K562 (cell line): Measurements from ENCODE around the gene CHST14. TPM values are rescaled to one million over a fixed set of nuclear protein-coding genes. Genes with fewer than 3 reads are reported as not detected.

Source experiments
- ATAC-seq: fragments of 200-7000 bp; cut with Tn5 transposase; 3 replicates; pipeline ENCODE4 v1.9.1; 2020; ENCODE audit warnings: moderate library complexity
- BruUV-seq: library from RNA; stranded (reverse); fragments of 400-500 nt; replicated peaks from 2 replicates; lab custom pipeline; 2021; lab: Mats Ljungman, UMichigan
- CTCF ChIA-PET: fragments of 300-600 bp; formaldehyde crosslinking; extraction: SDS; loops from one replicate; lab custom pipeline; 2021; ENCODE audit warnings: low intra/inter-chr PET ratio; lab: Yijun Ruan, JAX
- POLR2A ChIA-PET: fragments of 300-600, 350-650 bp; sonication (Branson Sonifier 250); formaldehyde crosslinking; extraction: SDS; loops from one replicate; lab custom pipeline; 2021; ENCODE audit warnings: antibody characterized with exemption, inconsistent platforms; lab: Yijun Ruan, JAX
- DNase-seq, 4 experiments: peaks; one replicate each; pipeline versions ENCODE4 v3.0.0 to v3.0.0-alpha.2; 2011 to 2018; ENCODE audit warnings: low spot score in 3 of 4, mixed read lengths in 3 of 4; ENCODE audit errors: extremely low read depth in 1 of 4
- FAIRE-seq: peaks from 2 replicates; lab custom pipeline; 2011; peaks lifted over from hg19 to GRCh38; lab: Jason Lieb, UNC
- H2AFZ ChIP-seq: 2 replicates; pipeline ENCODE4 v1.6.0; 2011; ENCODE audit warnings: low read depth, low read length, control low read depth, inconsistent platforms
- H3K27ac ChIP-seq: fragments of 200-600 bp; 3 replicates; pipeline ENCODE4 v1.8.0; 2011; ENCODE audit warnings: low read depth, mild to moderate bottlenecking, control low read depth, inconsistent platforms, low read length, moderate library complexity, mixed read lengths; ENCODE audit errors: extremely low read depth
- H3K27me3 ChIP-seq, 2 experiments: fragments of 300-600 bp in 1 of 2; 2 replicates in 1 of 2; 3 replicates in 1 of 2; pipeline versions ENCODE4 v1.6.0 to v1.8.0; 2011; ENCODE audit warnings: inconsistent platforms in 2 of 2, low read length in 2 of 2, mild to moderate bottlenecking in 1 of 2, mixed read lengths in 1 of 2, moderate library complexity in 1 of 2; ENCODE audit not compliant: control insufficient read depth in 2 of 2, insufficient read depth in 2 of 2
- H3K36me3 ChIP-seq: fragments of 300-600 bp; 3 replicates; pipeline ENCODE4 v1.8.0; 2011; ENCODE audit warnings: mild to moderate bottlenecking, low read length, inconsistent platforms; ENCODE audit not compliant: control insufficient read depth, insufficient read depth
- H3K4me1 ChIP-seq, 2 experiments: fragments of 200-600 bp in 1 of 2; replicated peaks in 1 of 2; 2 replicates in 1 of 2; 3 replicates in 1 of 2; pipeline versions ENCODE4 v1.5.1 to v1.8.0; 2011; ENCODE audit warnings: inconsistent platforms in 2 of 2, low read length in 2 of 2, mild to moderate bottlenecking in 1 of 2, mixed read lengths in 1 of 2, moderate library complexity in 1 of 2; ENCODE audit not compliant: control insufficient read depth in 2 of 2, insufficient read depth in 2 of 2
- H3K4me2 ChIP-seq: 2 replicates; pipeline ENCODE4 v1.6.1; 2011; ENCODE audit warnings: low read length, control low read depth, inconsistent platforms, mixed read lengths; ENCODE audit not compliant: insufficient read depth
- H3K4me3 ChIP-seq: fragments of 200-600 bp; sonication (generic), shearing (Covaris generic); 2 replicates; pipeline ENCODE4 v1.5.1; 2016; ENCODE audit warnings: control low read depth, inconsistent platforms
- H3K79me2 ChIP-seq: fragments of 200-600 bp; 3 replicates; pipeline ENCODE4 v1.8.0; 2011; ENCODE audit warnings: low read length, inconsistent platforms; ENCODE audit not compliant: control insufficient read depth, insufficient read depth
- H3K9ac ChIP-seq, 2 experiments: 2 replicates each; pipeline versions ENCODE4 v1.6.0 to v1.6.1; 2011; ENCODE audit warnings: low read depth in 2 of 2, low read length in 2 of 2, control low read depth in 1 of 2, inconsistent platforms in 1 of 2, mild to moderate bottlenecking in 1 of 2, mixed read lengths in 1 of 2; ENCODE audit not compliant: insufficient read depth in 1 of 2
- H3K9me1 ChIP-seq: one replicate; pipeline ENCODE4 v1.6.0; 2011; ENCODE audit warnings: inconsistent platforms, mild to moderate bottlenecking, low read length, moderate library complexity; ENCODE audit not compliant: control insufficient read depth, insufficient read depth
- H3K9me3 ChIP-seq: replicated peaks from 2 replicates; pipeline ENCODE4 v1.5.1; 2011; ENCODE audit warnings: low read depth, low read length, inconsistent platforms; ENCODE audit not compliant: control insufficient read depth, insufficient read depth
- H4K20me1 ChIP-seq: replicated peaks from 2 replicates; pipeline ENCODE4 v1.6.1; 2011; ENCODE audit warnings: low read length, inconsistent platforms, mixed read lengths; ENCODE audit not compliant: control insufficient read depth, insufficient read depth
- CXXC5 ChIP-seq: fragments of 250-450 bp; sonication (Bioruptor Pico); IDR thresholded peaks from 2 replicates; pipeline ENCODE4 v1.8.0; 2022; ENCODE audit warnings: inconsistent platforms, mild to moderate bottlenecking, moderate library complexity
- EGR1 ChIP-seq: fragments of 450-650 bp; conservative IDR thresholded peaks from 2 replicates; pipeline ENCODE4 v1.6.1; 2017; ENCODE audit warnings: mild to moderate bottlenecking
- HINFP ChIP-seq: fragments of 450-650 bp; conservative IDR thresholded peaks from 2 replicates; pipeline ENCODE4 v1.6.1; 2016; ENCODE audit warnings: missing genetic modification characterization, low read depth, mild to moderate bottlenecking, control low read depth, missing compliant biosample characterization
- HMGN3 ChIP-seq: IDR thresholded peaks from 2 replicates; pipeline ENCODE4 v1.6.1; 2011; ENCODE audit warnings: borderline replicate concordance, low read depth, mild to moderate bottlenecking, mixed read lengths, low read length; ENCODE audit not compliant: insufficient read length; ENCODE audit errors: extremely low read depth
- L3MBTL2 ChIP-seq: fragments of 450-650 bp; IDR thresholded peaks from 2 replicates; pipeline ENCODE4 v1.6.1; 2016; ENCODE audit warnings: mild to moderate bottlenecking, moderate library complexity
- MAZ ChIP-seq, 2 experiments: fragments of 450-650 bp in 1 of 2; sonication (generic) in 1 of 2; formaldehyde crosslinking; IDR thresholded peaks in 1 of 2; conservative IDR thresholded peaks in 1 of 2; 2 replicates each; pipeline versions ENCODE4 v1.4.0 to v1.5.0; 2020; ENCODE audit warnings: mild to moderate bottlenecking in 1 of 2, missing genetic modification reagents in 1 of 2
- MYC ChIP-seq, 2 experiments: fragments of 250-450 bp in 1 of 2; sonication (Bioruptor Pico) in 1 of 2; IDR thresholded peaks; 2 replicates each; pipeline versions ENCODE4 v1.5.1 to v1.6.1; 2012 to 2021; ENCODE audit warnings: low read depth in 2 of 2, borderline replicate concordance in 1 of 2, improper control_type of control experiment in 1 of 2, low read length in 1 of 2, mild to moderate bottlenecking in 1 of 2, moderate library complexity in 1 of 2
- NFRKB ChIP-seq: fragments of 450-650 bp; IDR thresholded peaks from 2 replicates; pipeline ENCODE4 v1.6.1; 2016; ENCODE audit warnings: low read depth
- PCBP1 ChIP-seq: fragments of 200-400 bp; formaldehyde crosslinking; IDR thresholded peaks from 2 replicates; pipeline ENCODE4 v1.6.1; 2018; ENCODE audit warnings: mild to moderate bottlenecking, low read depth, low read length; ENCODE audit not compliant: poor library complexity, severe bottlenecking
- POLR2G ChIP-seq: fragments of 200-400 bp; formaldehyde crosslinking; IDR thresholded peaks from 2 replicates; pipeline ENCODE4 v1.6.1; 2017; ENCODE audit warnings: low read depth, mild to moderate bottlenecking, antibody characterized with exemption, low read length, moderate library complexity
- POLR3G ChIP-seq: IDR thresholded peaks from 2 replicates; pipeline ENCODE4 v1.6.1; 2011; ENCODE audit not compliant: insufficient read length, insufficient replicate concordance; ENCODE audit errors: extremely low read depth
- RBBP5 ChIP-seq: fragments of 200-600 bp; sonication (generic); IDR thresholded peaks from 2 replicates; pipeline ENCODE4 v1.6.1; 2012; ENCODE audit warnings: borderline replicate concordance, mild to moderate bottlenecking, low read length, control low read depth, inconsistent platforms; ENCODE audit not compliant: insufficient read depth, poor library complexity, severe bottlenecking
- RBM22 ChIP-seq: fragments of 200-400 bp; formaldehyde crosslinking; IDR thresholded peaks from 2 replicates; pipeline ENCODE4 v1.6.1; 2018; ENCODE audit warnings: low read length, low read depth; ENCODE audit not compliant: poor library complexity, severe bottlenecking
- SAP30 ChIP-seq: fragments of 200-600 bp; sonication (generic); IDR thresholded peaks from 2 replicates; pipeline ENCODE4 v1.6.1; 2012; ENCODE audit warnings: borderline replicate concordance, low read depth, mild to moderate bottlenecking, moderate library complexity, low read length, control low read depth, inconsistent platforms; ENCODE audit not compliant: insufficient read depth, poor library complexity, severe bottlenecking
- U2AF1 ChIP-seq: fragments of 200-400 bp; formaldehyde crosslinking; optimal IDR thresholded peaks from 2 replicates; pipeline ENCODE3; 2017; ENCODE audit warnings: mild to moderate bottlenecking, low read depth, low read length, moderate library complexity
- ZFX ChIP-seq: sonication (generic); formaldehyde crosslinking; IDR thresholded peaks from 2 replicates; pipeline ENCODE4 v1.8.0; 2022; ENCODE audit warnings: mild to moderate bottlenecking, missing genetic modification reagents, moderate library complexity
- ZNF699 ChIP-seq: fragments of 250-450 bp; sonication (Bioruptor Pico); IDR thresholded peaks from 2 replicates; pipeline ENCODE4 v1.8.0; 2021; ENCODE audit warnings: mild to moderate bottlenecking, moderate library complexity; ENCODE audit not compliant: insufficient replicate concordance
- WGBS: fragments of 100-300 bp; shearing (Covaris generic); methylation state at CpG from one replicate; pipeline ENCODE4 v1.1.6; 2016; ENCODE audit warnings: low coverage, mixed read lengths; ENCODE audit not compliant: insufficient coverage; ENCODE audit errors: missing lambda C conversion rate; 5-methylcytosine and 5-hydroxymethylcytosine counted together
- in situ Hi-C: fragments of 300-500 bp; cut with MboI; formaldehyde crosslinking; loops from 4 replicates; pipeline ENCODE4 v1.15.0; 2018; ENCODE audit warnings: inconsistent platforms, mixed read lengths
- intact Hi-C: fragments of 100-400 bp; cut with micrococcal nuclease; formaldehyde crosslinking; loops from 2 replicates; pipeline ENCODE4 v1.14.2; 2022
- polyA plus RNA-seq, 8 experiments: library from polyadenylated mRNA; depleted of rRNA in 4 of 8; stranded (reverse) in 5 of 8; unstranded in 3 of 8; fragments of >200 nt; fragmentation: Nextera tagmentation in 2 of 8; fragmentation: Illumina TruSeq in 1 of 8; extraction: Ambion mirVana in 2 of 8; extraction: Trizol in 1 of 8; gene quantifications; 2 replicates each; pipeline versions ENCODE4 v1.2.1 to v1.2.3, GENCODE V29; 2011 to 2014; ENCODE audit warnings: inconsistent platforms in 1 of 8, missing spikeins in 1 of 8
- total RNA-seq, 7 experiments: library from RNA; depleted of rRNA in 6 of 7; stranded (reverse); fragments of >200 nt in 6 of 7; fragmentation: Illumina TruSeq in 2 of 7; extraction: Trizol in 2 of 7; gene quantifications; 2 replicates each; pipeline versions ENCODE4 v1.2.1 to v1.2.3, GENCODE V29; 2011 to 2021; ENCODE audit warnings: low replicate concordance in 1 of 7

CHST14 gene
- total and polyA plus RNA-seq, 9 of the 15 experiments (the other 6 are each of a cell fraction or from before 2014, with no cell fraction given), result 1.6 to 12.1 (median 4.5) TPM

DNA sequence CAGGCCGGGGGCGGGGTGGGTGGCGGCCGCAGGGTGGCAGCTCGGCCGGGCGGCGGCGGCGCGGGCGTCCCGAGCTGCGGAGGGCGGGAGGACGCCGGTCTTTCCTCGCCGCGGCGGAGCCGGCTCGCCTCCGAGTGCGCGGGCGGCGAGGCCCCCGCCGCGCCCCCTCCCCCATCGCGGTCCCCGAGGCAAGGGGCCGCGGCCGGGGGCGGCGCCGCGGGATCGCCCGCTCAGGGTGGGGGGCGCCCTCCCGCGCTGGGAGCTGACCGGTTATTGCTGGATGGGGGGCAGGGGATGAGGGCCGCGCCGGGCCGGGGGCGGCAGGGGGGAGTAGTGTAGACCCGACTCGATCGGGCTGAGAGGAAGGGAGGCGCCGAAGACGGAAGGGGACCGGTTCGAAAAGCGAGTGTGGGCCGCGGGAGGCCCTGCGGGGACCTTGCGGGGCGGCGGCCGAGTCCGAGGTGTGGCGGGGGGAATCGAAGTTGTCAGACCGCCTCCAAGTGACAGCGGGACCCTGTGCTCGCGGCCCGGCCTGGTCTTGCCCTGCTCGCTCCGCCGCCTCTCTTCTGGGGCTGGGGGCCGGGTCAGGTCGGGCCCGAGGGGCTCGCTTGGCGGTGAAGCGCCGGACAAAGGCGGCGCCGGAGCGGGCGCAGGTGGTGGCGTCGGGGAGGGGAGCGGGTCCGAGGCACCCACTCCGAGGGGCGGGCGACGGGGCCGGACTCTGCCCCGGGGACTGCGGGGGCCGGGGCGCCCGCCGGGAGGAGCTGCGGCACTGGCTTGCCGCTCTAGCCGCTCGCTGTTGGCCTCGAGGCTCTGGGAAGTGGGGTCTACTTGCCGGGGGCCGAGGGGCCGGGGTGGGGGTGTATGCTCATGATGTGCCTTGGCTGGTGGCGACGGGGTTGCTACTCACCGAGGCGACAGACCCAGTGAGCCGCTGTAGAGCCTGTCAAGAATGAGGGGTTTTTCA is 28.9 kb upstream of the CHST14 start:
- peaks cover 82% of the 10 kb centered on the region for H3K79me2 ChIP-seq
- H3K9ac ChIP-seq, result peak overlapping the region; percentile 66 to 95; a peak in 3 of 4 replicates
- H3K9me1 ChIP-seq, result peaks cover 4% of the 10 kb centered on the region
- H4K20me1 ChIP-seq, result peaks cover 33% of the 10 kb centered on the region
- H3K4me3 ChIP-seq, result peak overlapping the region; percentile 80
- no peak for FAIRE-seq
- H3K27ac ChIP-seq, result peak overlapping the region; percentile 85
- CTCF ChIA-PET, result interaction anchor here (0.7 kb wide), 2 partner anchors 28 to 896 kb away, joined by 4 read pairs; no protein-coding TSS in a partner anchor
- intact Hi-C loops, result loop anchor here (2.0 to 5.0 kb wide), 2 partner anchors 29 to 65 kb away; partner anchors contain the start of gene CHST14
- POLR2A ChIA-PET, result interaction anchor here (0.6 to 8.4 kb wide), 8 partner anchors 11 to 168 kb away, joined by 3 to 89 read pairs (median 4); no protein-coding TSS in a partner anchor
- H2AFZ ChIP-seq, result no peak overlapping the region
- peak overlapping the region; percentile 66 for H3K4me2 ChIP-seq
- peaks cover 29% of the 10 kb centered on the region; the same call in 2 of the 3 replicates for H3K36me3 ChIP-seq
- BruUV-seq, result no TSS peak
- peak; percentile 44 to 76 (median 60) for DNase-seq
- ATAC-seq, result peak; percentile 14
- no peaks in the 10 kb centered on the region for H3K27me3 ChIP-seq
- under 1% methylated on average over 28 of the region's 119 CpGs for WGBS
- no peaks in the 10 kb centered on the region for H3K9me3 ChIP-seq
- in situ Hi-C loops, result no loop called here
- peaks cover 44 to 60% of the 10 kb centered on the region in 2 experiments for H3K4me1 ChIP-seq
- TF ChIP-seq HMGN3, result peak; percentile 30
- peak; percentile 59 for TF ChIP-seq RBBP5
- 0 out of 2 replicates have a peak, but pooled peaks have one; percentile 29 for TF ChIP-seq CXXC5 (CRISPR knock-in tag)
- TF ChIP-seq ZNF699 (CRISPR knock-in tag), result no peak
- no peak for TF ChIP-seq RBM22
- TF ChIP-seq NFRKB, result no peak
- peak; percentile 43 for TF ChIP-seq ZFX
- TF ChIP-seq POLR2G, result peak; percentile 55; the same call in 1 of the 2 replicates
- no peak for TF ChIP-seq POLR3G
- TF ChIP-seq EGR1, result peak; percentile 44
- TF ChIP-seq HINFP, result no peak
- TF ChIP-seq MAZ (CRISPR knock-in tag; conservative IDR thresholded peaks at IDR 0.05 in 1 of 2, IDR thresholded peaks at IDR 0.05 in 1 of 2), result peak; percentile 35 to 45; a peak in 1 of 4 replicates
- peak; percentile 49; the same call in 1 of the 2 replicates for TF ChIP-seq MYC (IDR thresholded peaks at IDR 0.05; ENCODE audit: low read depth, low read length)
- TF ChIP-seq MYC (CRISPR knock-in tag; IDR thresholded peaks at IDR 0.05; ENCODE audit: borderline replicate concordance, low read depth), result no peak
- TF ChIP-seq U2AF1, result peak; percentile 58
- TF ChIP-seq PCBP1, result peak; percentile 9
- TF ChIP-seq SAP30, result no peak
- TF ChIP-seq L3MBTL2, result 0 out of 2 replicates have a peak, but pooled peaks have one; percentile 14
